GM12892 (cell line): ENCODE measurements around the gene NRXN3.

Experiments
- POLR2A ChIP-seq: IDR thresholded peaks from 2 replicates; pipeline ENCODE4 v1.6.1; 2011; ENCODE audit warnings: low read depth, low read length, control low read depth
- POLR2AphosphoS5 ChIP-seq: IDR thresholded peaks from 2 replicates; pipeline ENCODE4 v1.6.1; 2011; ENCODE audit warnings: low read depth, low read length, control low read depth
- TAF1 ChIP-seq: IDR thresholded peaks from 2 replicates; pipeline ENCODE4 v1.6.1; 2011; ENCODE audit warnings: low read depth, mild to moderate bottlenecking, control low read depth, low read length, borderline replicate concordance

GRCh38 chr14:78340250-78340649 lies 170.1 kb downstream of the NRXN3 start:
- TF ChIP-seq POLR2A = no peak
- TF ChIP-seq TAF1 = no peak
- no peak for TF ChIP-seq POLR2AphosphoS5
